H1 (cell line): ENCODE results near the gene STAG1. TPM values are rescaled to one million over a fixed set of nuclear protein-coding genes. Genes with fewer than 3 reads are reported as not detected.

Experiments used
- CTCF ChIA-PET: fragments of 300-600 bp; sonication (Branson Sonifier 250); formaldehyde crosslinking; loops from one replicate; lab custom pipeline; 2021; ENCODE audit not compliant: partially characterized antibody; lab: Charles Lee
- POLR2A ChIA-PET: fragments of 300-600 bp; sonication (Branson Sonifier 250); formaldehyde crosslinking; loops from one replicate; lab custom pipeline; 2021; ENCODE audit warnings: inconsistent platforms; ENCODE audit not compliant: partially characterized antibody; lab: Charles Lee
- DNase-seq, 2 experiments: peaks; one replicate each; pipeline versions ENCODE4 v3.0.0 to v3.0.0-alpha.2; 2010 to 2022; ENCODE audit warnings: low spot score in 2 of 2, low read depth in 1 of 2, mixed read lengths in 1 of 2
- FAIRE-seq: peaks from 2 replicates; lab custom pipeline; 2011; peaks lifted over from hg19 to GRCh38; lab: Jason Lieb, UNC
- H2AFZ ChIP-seq: 2 replicates; pipeline ENCODE4 v1.8.1; 2012; ENCODE audit warnings: low read length, inconsistent platforms
- H2AK5ac ChIP-seq: 2 replicates; pipeline ENCODE4 v1.6.1; 2013; ENCODE audit warnings: low read depth, low read length
- H2BK120ac ChIP-seq: replicated peaks from 2 replicates; pipeline ENCODE3; 2013; ENCODE audit warnings: low read depth, low read length, inconsistent platforms
- H2BK12ac ChIP-seq: 2 replicates; pipeline ENCODE4 v1.6.1; 2013; ENCODE audit warnings: low read depth, low read length
- H2BK15ac ChIP-seq: 2 replicates; pipeline ENCODE4 v1.6.1; 2013; ENCODE audit warnings: low read length
- H2BK20ac ChIP-seq: 2 replicates; pipeline ENCODE4 v1.6.1; 2013; ENCODE audit warnings: low read length
- H2BK5ac ChIP-seq: 2 replicates; pipeline ENCODE4 v1.6.1; 2013; ENCODE audit warnings: low read depth, low read length
- H3K14ac ChIP-seq: 2 replicates; pipeline ENCODE4 v1.6.1; 2013; ENCODE audit warnings: inconsistent platforms; ENCODE audit not compliant: insufficient read length
- H3K18ac ChIP-seq: 2 replicates; pipeline ENCODE4 v1.6.1; 2013; ENCODE audit warnings: low read length; ENCODE audit errors: extremely low read depth
- H3K23ac ChIP-seq: 2 replicates; pipeline ENCODE4 v1.6.1; 2013; ENCODE audit warnings: inconsistent platforms; ENCODE audit not compliant: insufficient read length
- H3K23me2 ChIP-seq: 2 replicates; pipeline ENCODE4 v1.6.1; 2013; ENCODE audit warnings: low read depth, low read length
- H3K27ac ChIP-seq: 2 replicates; pipeline ENCODE4 v1.6.1; 2011; ENCODE audit warnings: low read depth, low read length, inconsistent platforms
- H3K27me3 ChIP-seq, 4 experiments: replicated peaks in 1 of 4; 1 replicate in 1 of 4; 2 replicates in 3 of 4; pipeline versions ENCODE4 v1.6.1 to v1.8.1; 2011 to 2013; ENCODE audit warnings: low read length in 3 of 4, mild to moderate bottlenecking in 3 of 4, inconsistent platforms in 2 of 4, mixed read lengths in 2 of 4, moderate library complexity in 1 of 4; ENCODE audit not compliant: control insufficient read depth in 3 of 4, insufficient read depth in 3 of 4; ENCODE audit errors: extremely low read depth in 1 of 4
- H3K36me3 ChIP-seq, 4 experiments: 2 replicates each; pipeline versions ENCODE4 v1.6.1 to v1.8.1; 2011 to 2013; ENCODE audit warnings: mild to moderate bottlenecking in 4 of 4, low read length in 3 of 4, moderate library complexity in 2 of 4, control low read depth in 1 of 4, inconsistent platforms in 1 of 4; ENCODE audit not compliant: insufficient read depth in 4 of 4, control insufficient read depth in 2 of 4
- H3K4ac ChIP-seq: replicated peaks from 2 replicates; pipeline ENCODE3; 2013; ENCODE audit warnings: low read length, low read depth, mixed read lengths, inconsistent platforms; ENCODE audit not compliant: insufficient read length
- H3K4me1 ChIP-seq, 4 experiments: replicated peaks in 1 of 4; 1 replicate in 1 of 4; 2 replicates in 3 of 4; pipeline versions ENCODE4 v1.6.1 to v1.8.1; 2011 to 2013; ENCODE audit warnings: low read length in 3 of 4, inconsistent platforms in 2 of 4, mixed read lengths in 1 of 4; ENCODE audit not compliant: insufficient read depth in 4 of 4, control insufficient read depth in 3 of 4
- H3K4me2 ChIP-seq, 2 experiments: 2 replicates each; pipeline versions ENCODE4 v1.6.1 to v1.8.1; 2011 to 2013; ENCODE audit warnings: low read depth in 2 of 2, low read length in 2 of 2, control low read depth in 1 of 2, inconsistent platforms in 1 of 2, mild to moderate bottlenecking in 1 of 2; ENCODE audit not compliant: insufficient read depth in 1 of 2
- H3K4me3 ChIP-seq, 4 experiments: fragments of 200-600, 300-600 bp in 1 of 4; sonication (generic), shearing (Covaris generic), sonication (Bioruptor Twin) in 1 of 4; 2 replicates each; pipeline versions ENCODE4 v1.5.1 to v1.8.1; 2011 to 2016; ENCODE audit warnings: low read length in 4 of 4, low read depth in 3 of 4, control low read depth in 2 of 4, inconsistent platforms in 2 of 4, mild to moderate bottlenecking in 2 of 4, mixed read lengths in 1 of 4, moderate library complexity in 1 of 4; ENCODE audit not compliant: insufficient read depth in 2 of 4; ENCODE audit errors: extremely low read depth in 1 of 4
- H3K56ac ChIP-seq: replicated peaks from 2 replicates; pipeline ENCODE3; 2013; ENCODE audit warnings: low read depth, mild to moderate bottlenecking, mixed read lengths, low read length, inconsistent platforms; ENCODE audit not compliant: insufficient read length
- H3K79me1 ChIP-seq: 2 replicates; pipeline ENCODE4 v1.6.1; 2013; ENCODE audit warnings: low read depth, low read length, control low read depth
- H3K79me2 ChIP-seq, 2 experiments: 2 replicates each; pipeline versions ENCODE4 v1.6.1 to v1.8.1; 2012 to 2013; ENCODE audit warnings: low read length in 2 of 2, mild to moderate bottlenecking in 2 of 2, inconsistent platforms in 1 of 2; ENCODE audit not compliant: insufficient read depth in 2 of 2, control insufficient read depth in 1 of 2
- H3K9ac ChIP-seq, 4 experiments: replicated peaks in 1 of 4; 1 replicate in 1 of 4; 2 replicates in 3 of 4; pipeline versions ENCODE4 v1.6.1 to v1.8.1; 2011 to 2013; ENCODE audit warnings: low read depth in 3 of 4, low read length in 3 of 4, control low read depth in 2 of 4, mild to moderate bottlenecking in 2 of 4, moderate library complexity in 2 of 4, inconsistent platforms in 1 of 4; ENCODE audit errors: extremely low read depth in 1 of 4
- H3K9me3 ChIP-seq, 2 experiments: 2 replicates each; pipeline versions ENCODE4 v1.6.1 to v1.8.1; 2012 to 2013; ENCODE audit warnings: mild to moderate bottlenecking in 2 of 2, moderate library complexity in 2 of 2, control low read depth in 1 of 2, inconsistent platforms in 1 of 2, low read depth in 1 of 2, low read length in 1 of 2, mixed read lengths in 1 of 2; ENCODE audit not compliant: insufficient read depth in 2 of 2
- H4K20me1 ChIP-seq, 2 experiments: replicated peaks in 1 of 2; 2 replicates each; pipeline versions ENCODE3 to v1.8.1; 2011 to 2013; ENCODE audit warnings: inconsistent platforms in 2 of 2, low read length in 2 of 2, mild to moderate bottlenecking in 1 of 2; ENCODE audit not compliant: insufficient read depth in 2 of 2, control insufficient read depth in 1 of 2
- H4K5ac ChIP-seq: 2 replicates; pipeline ENCODE4 v1.6.1; 2013; ENCODE audit warnings: low read length, low read depth, mixed read lengths, inconsistent platforms; ENCODE audit not compliant: insufficient read length
- H4K8ac ChIP-seq: 2 replicates; pipeline ENCODE4 v1.8.0; 2013; ENCODE audit warnings: mild to moderate bottlenecking, moderate library complexity, low read length, inconsistent platforms; ENCODE audit not compliant: insufficient read depth; ENCODE audit errors: extremely low read depth
- H4K91ac ChIP-seq: replicated peaks from 2 replicates; pipeline ENCODE3; 2013; ENCODE audit warnings: low read length, mixed read lengths, inconsistent platforms; ENCODE audit not compliant: insufficient read length
- ATF3 ChIP-seq: IDR thresholded peaks from 2 replicates; pipeline ENCODE4 v1.6.1; 2011; ENCODE audit warnings: low read depth, mild to moderate bottlenecking, low read length; ENCODE audit not compliant: insufficient read depth
- CEBPB ChIP-seq: IDR thresholded peaks from 2 replicates; pipeline ENCODE4 v1.6.1; 2012; ENCODE audit warnings: low read depth, low read length
- CTCF ChIP-seq, 3 experiments: IDR thresholded peaks; 1 replicate in 2 of 3; 2 replicates in 1 of 3; pipeline versions ENCODE4 v1.5.1 to v1.6.1; 2011; ENCODE audit warnings: low read length in 3 of 3, mild to moderate bottlenecking in 3 of 3, inconsistent platforms in 2 of 3, low read depth in 1 of 3, moderate library complexity in 1 of 3; ENCODE audit not compliant: insufficient read depth in 1 of 3; ENCODE audit errors: control extremely low read depth in 1 of 3
- E2F6 ChIP-seq: IDR thresholded peaks from 2 replicates; pipeline ENCODE4 v1.6.1; 2012; ENCODE audit warnings: inconsistent platforms
- HDAC6 ChIP-seq: IDR thresholded peaks from one replicate; pipeline ENCODE4 v1.7.1; 2012; ENCODE audit warnings: low read depth, mild to moderate bottlenecking, inconsistent platforms, low read length, moderate library complexity
- NANOG ChIP-seq: IDR thresholded peaks from 2 replicates; pipeline ENCODE4 v1.6.1; 2011; ENCODE audit warnings: low read length, low read depth, mild to moderate bottlenecking, inconsistent platforms; ENCODE audit not compliant: insufficient read depth, poor library complexity, severe bottlenecking
- SIN3A ChIP-seq, 2 experiments: IDR thresholded peaks in 1 of 2; conservative IDR thresholded peaks in 1 of 2; 2 replicates each; pipeline ENCODE4 v1.6.1; 2011 to 2012; ENCODE audit warnings: low read length in 2 of 2, improper control_type of control experiment in 1 of 2, low read depth in 1 of 2, mild to moderate bottlenecking in 1 of 2
- SP1 ChIP-seq: IDR thresholded peaks from 2 replicates; pipeline ENCODE4 v1.6.1; 2011; ENCODE audit warnings: low read depth, low read length
- SUZ12 ChIP-seq: fragments of 200-600 bp; sonication (generic); IDR thresholded peaks from 2 replicates; pipeline ENCODE4 v1.6.1; 2012; ENCODE audit warnings: mild to moderate bottlenecking, inconsistent platforms, low read length, moderate library complexity, mixed read lengths
- TEAD4 ChIP-seq: IDR thresholded peaks from 2 replicates; pipeline ENCODE4 v1.6.1; 2012; ENCODE audit warnings: low read depth, low read length, inconsistent platforms, mixed read lengths
- YY1 ChIP-seq: IDR thresholded peaks from 2 replicates; pipeline ENCODE4 v1.6.1; 2011; ENCODE audit warnings: low read depth, mild to moderate bottlenecking, low read length
- WGBS, 2 experiments: shearing (Covaris generic) in 1 of 2; methylation state at CpG; one replicate each; pipeline versions ENCODE4 v1.1.6 to v1.1.7; 2013 to 2015; ENCODE audit warnings: low lambda C conversion rate in 2 of 2, mixed read lengths in 2 of 2, inconsistent platforms in 1 of 2, low coverage in 1 of 2, missing lambda C conversion rate in 1 of 2; ENCODE audit not compliant: insufficient replicate concordance in 2 of 2, insufficient coverage in 1 of 2, insufficient read length in 1 of 2; ENCODE audit errors: extremely low coverage in 1 of 2, missing lambda C conversion rate in 1 of 2; 5-methylcytosine and 5-hydroxymethylcytosine counted together
- polyA plus RNA-seq, 7 experiments: library from polyadenylated mRNA; depleted of rRNA in 3 of 7; stranded (reverse) in 5 of 7; unstranded in 2 of 7; fragments of >200 nt in 5 of 7; fragments of 200-250 nt in 2 of 7; gene quantifications; 1 replicate in 5 of 7; 2 replicates in 1 of 7; 4 replicates in 1 of 7; pipeline versions ENCODE4 v1.2.1 to v1.2.3, GENCODE V29; 2011 to 2013; ENCODE audit warnings: missing spikeins in 2 of 7, mixed read lengths in 2 of 7
- total RNA-seq: library from RNA; stranded (reverse); fragmentation: NEBNext Ultra II Directional; extraction: Animal tissue kit (Norgen Biotek cat#: 25700); gene quantifications from 2 replicates; pipeline ENCODE4 v1.2.1, GENCODE V29; 2021

STAG1 gene
- total and polyA plus RNA-seq, 2 of the 8 experiments (the other 6 are each of a cell fraction or from before 2014, with no cell fraction given) = 4.6 to 23.4 TPM

GRCh38 chr3:136518102-136518501, 234.1 kb downstream of the STAG1 start:
- no peak for FAIRE-seq
- H2BK15ac ChIP-seq = no peak overlapping the region
- no peak overlapping the region for H4K91ac ChIP-seq
- H2BK20ac ChIP-seq = no peak overlapping the region
- H3K4me1 ChIP-seq = no peaks in the 10 kb centered on the region
- no peak overlapping the region for H2BK5ac ChIP-seq
- CTCF ChIA-PET = no interaction called here
- POLR2A ChIA-PET = interaction anchor here (1.2 kb wide), 1 partner anchor 298 kb away, joined by 3 read pairs; no protein-coding TSS in a partner anchor
- WGBS, 2 experiments = 95% methylated on average over 2 of the region's 2 CpGs; no CpG with 5 or more reads in 1 of the 2 experiments
- H4K20me1 ChIP-seq = no peaks in the 10 kb centered on the region
- no peak overlapping the region for H2BK12ac ChIP-seq
- H2AFZ ChIP-seq = no peak overlapping the region
- DNase-seq = no peak
- no peaks in the 10 kb centered on the region for H3K9me3 ChIP-seq
- H3K79me1 ChIP-seq = no peaks in the 10 kb centered on the region
- no peaks in the 10 kb centered on the region for H3K23me2 ChIP-seq
- H3K56ac ChIP-seq = no peak overlapping the region
- no peak overlapping the region for H4K8ac ChIP-seq
- no peak overlapping the region for H2AK5ac ChIP-seq
- no peaks in the 10 kb centered on the region for H3K36me3 ChIP-seq
- no peak overlapping the region for H3K9ac ChIP-seq
- no peak overlapping the region for H3K18ac ChIP-seq
- no peak overlapping the region for H3K14ac ChIP-seq
- no peak overlapping the region for H3K27ac ChIP-seq
- H2BK120ac ChIP-seq = no peak overlapping the region
- H3K23ac ChIP-seq = no peak overlapping the region
- H3K79me2 ChIP-seq = no peaks in the 10 kb centered on the region
- no peak overlapping the region for H3K4me3 ChIP-seq
- H3K27me3 ChIP-seq = no peaks in the 10 kb centered on the region
- H4K5ac ChIP-seq = no peak overlapping the region
- no peak overlapping the region for H3K4me2 ChIP-seq
- no peak overlapping the region for H3K4ac ChIP-seq
- TF ChIP-seq CEBPB (no peak), SP1 (no peak), TEAD4 (no peak), CTCF (IDR thresholded peaks at IDR 0.05; ENCODE audit: control extremely low read depth in 1 of 3, insufficient read depth in 1 of 3, low read depth in 1 of 3, low read length in 3 of 3) (no peak), ATF3 (no peak), E2F6 (no peak), YY1 (no peak), HDAC6 (no peak), SIN3A (conservative IDR thresholded peaks at IDR 0.05 in 1 of 2, IDR thresholded peaks at IDR 0.05 in 1 of 2; ENCODE audit: low read depth in 1 of 2, low read length in 2 of 2) (no peak), SUZ12 (no peak), NANOG (no peak)
